ENCODE measurements around the gene POU2F3.

POU2F3 gene

DNA sequence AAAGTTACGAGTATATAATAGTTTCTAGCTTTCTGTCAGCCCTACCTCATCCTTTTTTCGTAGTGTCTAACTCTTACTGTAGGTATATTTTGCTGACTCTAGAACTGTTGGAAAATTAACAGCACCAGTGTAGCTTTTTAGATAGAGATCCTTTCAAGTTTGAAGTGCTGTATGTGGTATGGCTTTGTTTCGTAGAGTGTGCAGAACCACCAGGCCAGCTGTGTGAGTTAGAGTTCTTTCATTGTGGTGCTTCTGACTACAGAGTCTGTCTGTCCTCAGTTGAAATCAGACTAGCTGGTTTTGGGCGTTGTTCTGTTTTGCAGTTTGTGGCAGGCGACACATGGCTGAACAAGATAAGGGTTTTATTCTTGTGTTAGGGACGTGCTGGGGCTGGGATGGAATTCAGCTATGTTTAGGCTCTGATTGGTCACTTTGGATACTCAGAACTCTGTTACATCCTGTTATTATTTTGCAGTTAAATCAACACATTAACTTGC lies 99.5 kb downstream of the POU2F3 start:
- DNase-seq = peak; percentile 60
- H3K4me1 ChIP-seq (ENCODE audit: low read length) = peaks cover 28% of the 10 kb centered on the region
- H3K9me3 ChIP-seq (replicated peaks; ENCODE audit: insufficient read depth, low read length) = no peaks in the 10 kb centered on the region
- peaks cover 51% of the 10 kb centered on the region for H3F3A ChIP-seq (ENCODE audit: insufficient read depth, low read length)
- H3K79me2 ChIP-seq (ENCODE audit: low read length) = peaks cover 72% of the 10 kb centered on the region
- TF ChIP-seq EZH2 (optimal IDR thresholded peaks at IDR 0.05; ENCODE audit: low read depth, low read length) (no peak), EZH2phosphoT487 (IDR thresholded peaks at IDR 0.05; ENCODE audit: low read length) (no peak)
- TF ChIP-seq, protein P1, sequence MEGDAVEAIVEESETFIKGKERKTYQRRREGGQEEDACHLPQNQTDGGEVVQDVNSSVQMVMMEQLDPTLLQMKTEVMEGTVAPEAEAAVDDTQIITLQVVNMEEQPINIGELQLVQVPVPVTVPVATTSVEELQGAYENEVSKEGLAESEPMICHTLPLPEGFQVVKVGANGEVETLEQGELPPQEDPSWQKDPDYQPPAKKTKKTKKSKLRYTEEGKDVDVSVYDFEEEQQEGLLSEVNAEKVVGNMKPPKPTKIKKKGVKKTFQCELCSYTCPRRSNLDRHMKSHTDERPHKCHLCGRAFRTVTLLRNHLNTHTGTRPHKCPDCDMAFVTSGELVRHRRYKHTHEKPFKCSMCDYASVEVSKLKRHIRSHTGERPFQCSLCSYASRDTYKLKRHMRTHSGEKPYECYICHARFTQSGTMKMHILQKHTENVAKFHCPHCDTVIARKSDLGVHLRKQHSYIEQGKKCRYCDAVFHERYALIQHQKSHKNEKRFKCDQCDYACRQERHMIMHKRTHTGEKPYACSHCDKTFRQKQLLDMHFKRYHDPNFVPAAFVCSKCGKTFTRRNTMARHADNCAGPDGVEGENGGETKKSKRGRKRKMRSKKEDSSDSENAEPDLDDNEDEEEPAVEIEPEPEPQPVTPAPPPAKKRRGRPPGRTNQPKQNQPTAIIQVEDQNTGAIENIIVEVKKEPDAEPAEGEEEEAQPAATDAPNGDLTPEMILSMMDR (IDR thresholded peaks at IDR 0.05; ENCODE audit: low read length) = no peak
- H3K4me3 ChIP-seq (ENCODE audit: low read length) = peak overlapping the region; percentile 32
- peak overlapping the region; percentile 59 for H3K4me2 ChIP-seq (ENCODE audit: low read depth, low read length)
- H2AFZ ChIP-seq (ENCODE audit: low read length) = no peak overlapping the region
- peak overlapping the region; percentile 34; the same call in 1 of the 2 replicates for H3K27ac ChIP-seq (ENCODE audit: low read length)
- no peaks in the 10 kb centered on the region for H3K9me2 ChIP-seq (replicated peaks; ENCODE audit: insufficient read depth, low read length)
- H3K27me3 ChIP-seq (replicated peaks; ENCODE audit: insufficient read depth, low read length) = no peaks in the 10 kb centered on the region
- no peaks in the 10 kb centered on the region for H4K20me1 ChIP-seq (ENCODE audit: insufficient read depth, low read length)
- peak overlapping the region; percentile 84; the same call in 1 of the 2 replicates for H3K9ac ChIP-seq (ENCODE audit: low read length)
- 0 out of 2 replicates have a peak, but pooled peaks cover 3% of the 10 kb centered on the region for H3K36me3 ChIP-seq (replicated peaks; ENCODE audit: insufficient read depth, low read length)

DNA sequence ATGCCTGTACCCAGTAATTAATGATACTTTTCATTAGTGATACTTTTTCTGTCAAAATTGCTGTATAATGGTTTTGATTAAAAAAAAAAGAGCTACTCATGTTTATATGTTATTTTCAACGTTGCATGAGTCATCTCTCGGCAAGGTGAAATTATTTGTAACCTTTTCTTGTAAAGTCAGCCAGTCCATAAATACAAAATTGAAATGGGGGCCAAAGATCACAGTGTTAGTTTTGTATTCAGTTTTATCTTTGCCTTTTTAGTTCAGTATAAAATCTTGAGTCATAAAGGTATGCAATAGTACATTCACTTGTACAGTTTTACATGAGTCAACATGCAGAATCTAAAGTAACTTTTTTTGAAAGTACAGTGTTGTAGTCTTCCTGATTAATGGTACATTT lies 100.6 kb downstream of the POU2F3 start:
- Histone ChIP-seq H3K27me3 (replicated peaks; ENCODE audit: insufficient read depth, low read length) (no peaks in the 10 kb centered on the region), H3K9ac (ENCODE audit: low read length) (no peak overlapping the region), H3F3A (ENCODE audit: insufficient read depth, low read length) (peaks cover 55% of the 10 kb centered on the region), H3K79me2 (ENCODE audit: low read length) (peaks cover 78% of the 10 kb centered on the region), H2AFZ (ENCODE audit: low read length) (no peak overlapping the region), H3K36me3 (replicated peaks; ENCODE audit: insufficient read depth, low read length) (0 out of 2 replicates have a peak, but pooled peaks cover 3% of the 10 kb centered on the region), H3K4me1 (ENCODE audit: low read length) (peaks cover 35% of the 10 kb centered on the region), H3K4me3 (ENCODE audit: low read length) (peak overlapping the region; percentile 32; the same call in 1 of the 2 replicates), H3K4me2 (ENCODE audit: low read depth, low read length) (peak overlapping the region; percentile 59), H4K20me1 (ENCODE audit: insufficient read depth, low read length) (no peaks in the 10 kb centered on the region), H3K9me3 (replicated peaks; ENCODE audit: insufficient read depth, low read length) (no peaks in the 10 kb centered on the region), H3K27ac (ENCODE audit: low read length) (no peak overlapping the region), H3K9me2 (replicated peaks; ENCODE audit: insufficient read depth, low read length) (no peaks in the 10 kb centered on the region)
- no peak for DNase-seq
- TF ChIP-seq, protein P1 (IDR thresholded peaks at IDR 0.05; ENCODE audit: low read length) = no peak

- H3K27ac ChIP-seq (ENCODE audit: low read length) = no peak overlapping the region
- H3K4me3 ChIP-seq (ENCODE audit: low read length) = no peak overlapping the region
- peaks cover 50% of the 10 kb centered on the region for H3F3A ChIP-seq (ENCODE audit: insufficient read depth, low read length)
- no peak overlapping the region for H2AFZ ChIP-seq (ENCODE audit: low read length)
- H3K9ac ChIP-seq (ENCODE audit: low read length) = no peak overlapping the region
- no peak for TF ChIP-seq EZH2 (optimal IDR thresholded peaks at IDR 0.05; ENCODE audit: low read depth, low read length)
- TF ChIP-seq EZH2phosphoT487 (IDR thresholded peaks at IDR 0.05; ENCODE audit: low read length) = no peak
- TF ChIP-seq, protein P1 (IDR thresholded peaks at IDR 0.05; ENCODE audit: low read length) = no peak
- H4K20me1 ChIP-seq (ENCODE audit: insufficient read depth, low read length) = no peaks in the 10 kb centered on the region
- H3K36me3 ChIP-seq (replicated peaks; ENCODE audit: insufficient read depth, low read length) = 0 out of 2 replicates have a peak, but pooled peaks cover 3% of the 10 kb centered on the region
- no peaks in the 10 kb centered on the region for H3K9me3 ChIP-seq (replicated peaks; ENCODE audit: insufficient read depth, low read length)
- DNase-seq = no peak
- H3K79me2 ChIP-seq (ENCODE audit: low read length) = peaks cover 87% of the 10 kb centered on the region
- peak overlapping the region; percentile 88; the same call in 1 of the 2 replicates for H3K4me2 ChIP-seq (ENCODE audit: low read depth, low read length)
- no peaks in the 10 kb centered on the region for H3K9me2 ChIP-seq (replicated peaks; ENCODE audit: insufficient read depth, low read length)
- H3K27me3 ChIP-seq (replicated peaks; ENCODE audit: insufficient read depth, low read length) = no peaks in the 10 kb centered on the region
- peaks cover 49% of the 10 kb centered on the region for H3K4me1 ChIP-seq (ENCODE audit: low read length)
Observed at GRCh38 chr11:120342226-120342625, 102.3 kb downstream of the POU2F3 start.
